IPS-18c (cell line): ENCODE data around the gene CUX1.

ENCODE experiments used
- H3K4me3 ChIP-seq: 2 replicates; pipeline ENCODE4 v1.7.0; 2013; ENCODE audit warnings: low read depth, mild to moderate bottlenecking, low read length, moderate library complexity; ENCODE audit not compliant: insufficient read depth
- H3K9me3 ChIP-seq: one replicate; pipeline ENCODE4 v1.6.1; 2013; ENCODE audit warnings: mild to moderate bottlenecking, low read length, moderate library complexity; ENCODE audit not compliant: control insufficient read depth, insufficient read depth

CUX1 gene

GRCh38 chr7:101817471-101818286 is at the start of gene CUX1:
Gene CUX1 (plus strand): TSS chr7:101817626. CDS start chr7:101817640, 14 bp downstream.
- Histone ChIP-seq H3K4me3 (peak within 1 kb of the TSS; percentile 67), H3K9me3 (no peaks in the 10 kb centered on the region)

- H3K4me3 ChIP-seq = no peak overlapping the region
- H3K9me3 ChIP-seq = no peaks in the 10 kb centered on the region
Measured at GRCh38 chr7:101768280-101768679, 49.1 kb upstream of the CUX1 start.

GRCh38 chr7:101770466-101770865 is 47.0 kb upstream of the CUX1 start:
- Histone ChIP-seq H3K9me3 (no peaks in the 10 kb centered on the region), H3K4me3 (no peak overlapping the region)

- Histone ChIP-seq H3K4me3 (no peak overlapping the region), H3K9me3 (peaks cover 2% of the 10 kb centered on the region)
Measured at GRCh38 chr7:101772508-101773211, 44.8 kb upstream of the CUX1 start.

GRCh38 chr7:101775181-101775580 is 42.2 kb upstream of the CUX1 start:
- Histone ChIP-seq H3K9me3 (peaks cover 2% of the 10 kb centered on the region), H3K4me3 (no peak overlapping the region)

GRCh38 chr7:101778026-101778580 is 39.3 kb upstream of the CUX1 start:
- H3K4me3 ChIP-seq = no peak overlapping the region

GRCh38 chr7:101779267-101779666 is 38.2 kb upstream of the CUX1 start:
- Histone ChIP-seq H3K9me3 (peaks cover 2% of the 10 kb centered on the region), H3K4me3 (no peak overlapping the region)

More at GRCh38 chr7:101778026-101778580, 39.3 kb upstream of the CUX1 start:
- H3K9me3 ChIP-seq = peaks cover 2% of the 10 kb centered on the region

- peaks cover 2% of the 10 kb centered on the region for H3K9me3 ChIP-seq
- no peak overlapping the region for H3K4me3 ChIP-seq
Measured at GRCh38 chr7:101780281-101780680, 37.1 kb upstream of the CUX1 start.

GRCh38 chr7:101781439-101781838 is 36.0 kb upstream of the CUX1 start:
- peaks cover 2% of the 10 kb centered on the region for H3K9me3 ChIP-seq

GRCh38 chr7:101782476-101782875 is 35.0 kb upstream of the CUX1 start:
- Histone ChIP-seq H3K4me3 (no peak overlapping the region), H3K9me3 (no peaks in the 10 kb centered on the region)

More at GRCh38 chr7:101781439-101781838, 36.0 kb upstream of the CUX1 start:
- H3K4me3 ChIP-seq = no peak overlapping the region

- H3K9me3 ChIP-seq = no peaks in the 10 kb centered on the region
- H3K4me3 ChIP-seq = no peak overlapping the region
Measured at GRCh38 chr7:101782896-101783295, 34.5 kb upstream of the CUX1 start.

GRCh38 chr7:101783381-101784181 is 33.8 kb upstream of the CUX1 start:
- Histone ChIP-seq H3K4me3 (no peak overlapping the region), H3K9me3 (no peaks in the 10 kb centered on the region)

GRCh38 chr7:101784292-101785127 is 32.9 kb upstream of the CUX1 start:
- Histone ChIP-seq H3K9me3 (no peaks in the 10 kb centered on the region), H3K4me3 (no peak overlapping the region)

- no peaks in the 10 kb centered on the region for H3K9me3 ChIP-seq
- no peak overlapping the region for H3K4me3 ChIP-seq
Measured at GRCh38 chr7:101787864-101788263, 29.6 kb upstream of the CUX1 start.

GRCh38 chr7:101788517-101788916 is 28.9 kb upstream of the CUX1 start:
- no peak overlapping the region for H3K4me3 ChIP-seq
- no peaks in the 10 kb centered on the region for H3K9me3 ChIP-seq

- no peak overlapping the region for H3K4me3 ChIP-seq
- no peaks in the 10 kb centered on the region for H3K9me3 ChIP-seq
Measured at GRCh38 chr7:101790566-101791293, 26.7 kb upstream of the CUX1 start.
